CD4-positive, alpha-beta T cell (primary cell): ENCODE results near the gene RAP1GAP2. TPM values are rescaled to one million over a fixed set of nuclear protein-coding genes. Genes with fewer than 3 reads are reported as not detected.

ENCODE experiments used
- ATAC-seq: fragments of 200-7000 bp; cut with Tn5 transposase; one replicate; pipeline ENCODE4 v1.10.0; 2022; ENCODE audit warnings: mild to moderate bottlenecking; ENCODE audit not compliant: poor library complexity
- CTCF ChIA-PET: fragments of 350-600 bp; sonication (Branson Sonifier 250); formaldehyde crosslinking; loops from one replicate; lab custom pipeline; 2021; ENCODE audit warnings: antibody characterized with exemption, inconsistent platforms; lab: Charles Lee
- POLR2A ChIA-PET: fragments of 350-600 bp; sonication (Branson Sonifier 250); formaldehyde crosslinking; loops from one replicate; lab custom pipeline; 2021; ENCODE audit warnings: antibody characterized with exemption, inconsistent platforms; lab: Charles Lee
- DNase-seq, 14 experiments: peaks; one replicate each; pipeline ENCODE4 v3.0.0-alpha.2; 2013 to 2020; ENCODE audit warnings: mixed read lengths in 2 of 14
- H3K27ac ChIP-seq, 2 donors: one replicate each; pipeline versions ENCODE4 v1.5.1 to v1.7.0; 2013; ENCODE audit warnings: low read length in 2 of 2, low read depth in 1 of 2, mild to moderate bottlenecking in 1 of 2
- H3K27me3 ChIP-seq, 2 experiments: 1 replicate in 1 of 2; 2 replicates in 1 of 2; pipeline versions ENCODE4 v1.6.1 to v1.7.0; 2013; ENCODE audit warnings: low read length in 2 of 2, control low read depth in 1 of 2, mild to moderate bottlenecking in 1 of 2, moderate library complexity in 1 of 2; ENCODE audit not compliant: insufficient read depth in 2 of 2, control insufficient read depth in 1 of 2
- H3K36me3 ChIP-seq: one replicate; pipeline ENCODE4 v1.6.1; 2013; ENCODE audit warnings: low read length, control low read depth; ENCODE audit not compliant: insufficient read depth
- H3K4me1 ChIP-seq: one replicate; pipeline ENCODE4 v1.6.1; 2013; ENCODE audit warnings: low read length, control low read depth; ENCODE audit not compliant: insufficient read depth
- H3K4me3 ChIP-seq: one replicate; pipeline ENCODE4 v1.5.1; 2013; ENCODE audit warnings: mild to moderate bottlenecking, low read length, moderate library complexity
- H3K9me3 ChIP-seq, 2 experiments: 1 replicate in 1 of 2; 2 replicates in 1 of 2; pipeline versions ENCODE4 v1.6.1 to v1.7.0; 2013; ENCODE audit warnings: low read length in 2 of 2, mild to moderate bottlenecking in 2 of 2, control low read depth in 1 of 2, moderate library complexity in 1 of 2; ENCODE audit not compliant: control insufficient read depth in 1 of 2, insufficient read depth in 1 of 2
- H3K27ac Mint-ChIP-seq: one replicate; pipeline ENCODE4 v1.8.0; 2020; ENCODE audit warnings: mixed read lengths
- H3K27me3 Mint-ChIP-seq: one replicate; pipeline ENCODE4 v1.8.0; 2021; ENCODE audit warnings: mixed read lengths
- H3K36me3 Mint-ChIP-seq: one replicate; pipeline ENCODE4 v1.8.0; 2021; ENCODE audit warnings: low read depth, mixed read lengths
- H3K4me1 Mint-ChIP-seq: one replicate; pipeline ENCODE4 v1.8.0; 2021; ENCODE audit warnings: low read depth, mixed read lengths
- H3K4me3 Mint-ChIP-seq: one replicate; pipeline ENCODE4 v1.8.0; 2020; ENCODE audit warnings: mild to moderate bottlenecking, mixed read lengths
- H3K9me3 Mint-ChIP-seq: one replicate; pipeline ENCODE4 v1.8.0; 2020; ENCODE audit warnings: mixed read lengths
- intact Hi-C, 2 experiments: fragments of 100-400 bp; cut with DNase I in 1 of 2; cut with micrococcal nuclease in 1 of 2; formaldehyde crosslinking; loops; one replicate each; pipeline versions ENCODE4 v1.15.1 to v1.9.0; 2023 to 2025; cut with DNase I, micrococcal nuclease
- total RNA-seq, 174 experiments: library from RNA in 2 of 174; stranded (reverse) in 2 of 174; gene quantifications; one replicate each; pipeline ENCODE4 v1.2.3 and lab custom pipeline; 2021 to 2026
- TF ChIP-seq, protein P1 (sequence below): fragments of 200-600 bp; IDR thresholded peaks from one replicate; pipeline ENCODE4 v1.8.0; 2022; ENCODE audit warnings: antibody characterized with exemption, mild to moderate bottlenecking

The RAP1GAP2 gene
- total RNA-seq, 2 experiments from 2014 or later, result 46.3 to 49.7 TPM

GRCh38 chr17:3040882-3041281, 244.6 kb downstream of the RAP1GAP2 start:
- no peak for DNase-seq
- H3K27me3 Mint-ChIP-seq, result peaks cover 13% of the 10 kb centered on the region
- Histone ChIP-seq H3K9me3 (peaks cover 6 to 13% of the 10 kb centered on the region in 2 experiments), H3K36me3 (no peaks in the 10 kb centered on the region), H3K4me1 (peaks cover 3% of the 10 kb centered on the region), H3K27me3 (no peaks in the 10 kb centered on the region), H3K4me3 (no peak overlapping the region), H3K27ac (no peak overlapping the region)
- H3K9me3 Mint-ChIP-seq, result peaks cover 6% of the 10 kb centered on the region
- H3K27ac Mint-ChIP-seq, result no peak overlapping the region
- intact Hi-C loops, result loop anchor here in 1 of 2 experiments (10.0 kb wide), 1 partner anchor 784 kb away; no protein-coding TSS in a partner anchor
- no peaks in the 10 kb centered on the region for H3K36me3 Mint-ChIP-seq
- ChIA-PET CTCF (no interaction called here), POLR2A (no interaction called here)
- H3K4me3 Mint-ChIP-seq, result no peak overlapping the region
- ATAC-seq, result no peak
- peaks cover 8% of the 10 kb centered on the region for H3K4me1 Mint-ChIP-seq
- TF ChIP-seq, protein P1, sequence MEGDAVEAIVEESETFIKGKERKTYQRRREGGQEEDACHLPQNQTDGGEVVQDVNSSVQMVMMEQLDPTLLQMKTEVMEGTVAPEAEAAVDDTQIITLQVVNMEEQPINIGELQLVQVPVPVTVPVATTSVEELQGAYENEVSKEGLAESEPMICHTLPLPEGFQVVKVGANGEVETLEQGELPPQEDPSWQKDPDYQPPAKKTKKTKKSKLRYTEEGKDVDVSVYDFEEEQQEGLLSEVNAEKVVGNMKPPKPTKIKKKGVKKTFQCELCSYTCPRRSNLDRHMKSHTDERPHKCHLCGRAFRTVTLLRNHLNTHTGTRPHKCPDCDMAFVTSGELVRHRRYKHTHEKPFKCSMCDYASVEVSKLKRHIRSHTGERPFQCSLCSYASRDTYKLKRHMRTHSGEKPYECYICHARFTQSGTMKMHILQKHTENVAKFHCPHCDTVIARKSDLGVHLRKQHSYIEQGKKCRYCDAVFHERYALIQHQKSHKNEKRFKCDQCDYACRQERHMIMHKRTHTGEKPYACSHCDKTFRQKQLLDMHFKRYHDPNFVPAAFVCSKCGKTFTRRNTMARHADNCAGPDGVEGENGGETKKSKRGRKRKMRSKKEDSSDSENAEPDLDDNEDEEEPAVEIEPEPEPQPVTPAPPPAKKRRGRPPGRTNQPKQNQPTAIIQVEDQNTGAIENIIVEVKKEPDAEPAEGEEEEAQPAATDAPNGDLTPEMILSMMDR, result no peak

DNA sequence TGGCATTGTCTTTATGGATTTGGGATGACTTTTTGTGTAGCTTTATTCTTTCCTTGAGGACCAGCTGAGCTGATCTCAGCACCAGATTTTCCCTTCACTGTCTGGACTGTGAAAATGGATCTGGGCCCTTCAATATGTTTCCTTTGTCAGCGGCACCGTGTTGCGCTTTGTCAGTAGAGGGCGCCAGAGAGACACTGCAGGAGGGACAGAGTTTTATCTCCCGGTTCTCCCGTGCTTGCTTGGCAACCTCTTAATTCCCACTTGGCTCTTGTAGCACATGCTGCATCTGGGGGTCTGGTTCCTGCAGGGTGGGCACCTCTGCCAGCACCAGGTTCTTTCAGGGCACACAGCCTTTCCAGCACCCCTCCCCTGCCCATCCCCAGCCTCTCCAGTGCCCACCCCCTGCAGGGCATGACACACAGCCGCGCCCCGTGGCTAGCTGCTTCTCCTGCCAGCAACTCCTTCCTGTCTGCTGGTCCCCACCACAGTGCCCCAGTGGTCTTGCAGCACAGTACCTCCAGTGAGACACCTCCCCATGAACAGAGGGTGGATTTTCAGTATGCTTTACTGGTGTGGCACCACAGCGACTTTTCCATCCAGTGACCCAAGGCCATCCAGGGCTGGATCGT, 247.6 kb downstream of the RAP1GAP2 start:
- intact Hi-C loops, result loop anchor here in 1 of 2 experiments (10.0 kb wide), 1 partner anchor 781 kb away; no protein-coding TSS in a partner anchor
- H3K27ac Mint-ChIP-seq, result no peak overlapping the region
- POLR2A ChIA-PET, result no interaction called here

GRCh38 chr17:3046753-3047152, 250.5 kb downstream of the RAP1GAP2 start:
- peaks cover 16% of the 10 kb centered on the region for H3K4me1 ChIP-seq
- H3K27ac Mint-ChIP-seq, result no peak overlapping the region
- intact Hi-C loops, result loop anchor here in 1 of 2 experiments (10.0 kb wide), 1 partner anchor 778 kb away; no protein-coding TSS in a partner anchor

More for the DNA sequence above, 247.6 kb downstream of the RAP1GAP2 start:
- Mint-ChIP-seq H3K4me3 (no peak overlapping the region), H3K9me3 (peaks cover 6% of the 10 kb centered on the region), H3K36me3 (no peaks in the 10 kb centered on the region), H3K27me3 (peaks cover 13% of the 10 kb centered on the region), H3K4me1 (peaks cover 15% of the 10 kb centered on the region)
- peaks cover 6 to 13% of the 10 kb centered on the region in 2 experiments for H3K9me3 ChIP-seq
- H3K27me3 ChIP-seq, result no peaks in the 10 kb centered on the region
- H3K4me1 ChIP-seq, result peaks cover 8% of the 10 kb centered on the region
- H3K36me3 ChIP-seq, result no peaks in the 10 kb centered on the region
- CTCF ChIA-PET, result no interaction called here
- no peak for ATAC-seq
- H3K27ac ChIP-seq, result no peak overlapping the region
- H3K4me3 ChIP-seq, result no peak overlapping the region
- DNase-seq, result peak in 2 of 14 experiments; percentile 19 to 26
- TF ChIP-seq, protein P1, result no peak

More at GRCh38 chr17:3046753-3047152, 250.5 kb downstream of the RAP1GAP2 start:
- Mint-ChIP-seq H3K9me3 (peaks cover 6% of the 10 kb centered on the region), H3K4me1 (peaks cover 12% of the 10 kb centered on the region), H3K4me3 (no peak overlapping the region), H3K36me3 (no peaks in the 10 kb centered on the region), H3K27me3 (no peaks in the 10 kb centered on the region)
- ChIA-PET CTCF (no interaction called here), POLR2A (no interaction called here)
- DNase-seq, result no peak
- Histone ChIP-seq H3K27ac (no peak overlapping the region), H3K9me3 (peaks cover 6 to 13% of the 10 kb centered on the region in 2 experiments), H3K27me3 (no peaks in the 10 kb centered on the region), H3K36me3 (no peaks in the 10 kb centered on the region), H3K4me3 (no peak overlapping the region)
- no peak for ATAC-seq
- TF ChIP-seq, protein P1, result no peak
